Measurements from ENCODE around the gene BBOX1.

GRCh38 chr11:27088353-27088752 is 47.7 kb downstream of the BBOX1 start:
- TF ChIP-seq BHLHE40 (IDR thresholded peaks at IDR 0.05; ENCODE audit: borderline replicate concordance) (no peak), CTBP1 (IDR thresholded peaks at IDR 0.05; ENCODE audit: borderline replicate concordance) (no peak), SUZ12 (IDR thresholded peaks at IDR 0.05) (no peak), LEF1 (IDR thresholded peaks at IDR 0.05; ENCODE audit: borderline replicate concordance) (no peak), SP1 (IDR thresholded peaks at IDR 0.05) (no peak), L3MBTL2 (conservative IDR thresholded peaks at IDR 0.05) (no peak), TARDBP (IDR thresholded peaks at IDR 0.05) (no peak), FOXM1 (IDR thresholded peaks at IDR 0.05; ENCODE audit: borderline replicate concordance) (no peak), FOXK2 (IDR thresholded peaks at IDR 0.05) (no peak)

All from HEK293T (cell line).